COLO668 (cell line): Measurements from ENCODE around the gene CRYGB.
"Not testable (repeated sequence)": the region's sequence is repeated elsewhere in the genome, so short reads cannot be mapped to it uniquely, and the experiment has no call there.

Source experiments
- DNase-seq: peaks from one replicate; lab custom pipeline; 2025; ENCODE audit not compliant: unreplicated experiment; lab: John Stamatoyannopoulos, UW

CRYGB gene

GRCh38 chr2:208150956-208151355, 5.0 kb upstream of the CRYGB start:
- no peak for DNase-seq

GRCh38 chr2:208150094-208150493, 4.1 kb upstream of the CRYGB start:
- no peak for DNase-seq

- DNase-seq: no peak
These were observed 2.8 kb upstream of the CRYGB start for GRCh38 chr2:208148803-208149202.

GRCh38 chr2:208147759-208148158, 1.8 kb upstream of the CRYGB start:
- no peak for DNase-seq

- no peak for DNase-seq
These were observed 1.1 kb upstream of the CRYGB start for GRCh38 chr2:208147008-208147407.

GRCh38 chr2:208142925-208143799, 2.8 kb downstream of the CRYGB start:
- peak; percentile 31 for DNase-seq

GRCh38 chr2:208142240-208142924, 3.6 kb downstream of the CRYGB start:
- DNase-seq: no peak

GRCh38 chr2:208139447-208139846, 6.5 kb downstream of the CRYGB start:
- no peak for DNase-seq

- DNase-seq: not testable (repeated sequence)
These were observed 7.6 kb downstream of the CRYGB start for GRCh38 chr2:208138334-208138733.

- no peak for DNase-seq
These were observed 9.3 kb downstream of the CRYGB start for GRCh38 chr2:208136716-208137094.

- no peak for DNase-seq
These were observed 9.9 kb downstream of the CRYGB start for GRCh38 chr2:208135794-208136715.

- DNase-seq: no peak
These were observed 10.9 kb downstream of the CRYGB start for GRCh38 chr2:208134928-208135586.

GRCh38 chr2:208130712-208131110, 15.2 kb downstream of the CRYGB start:
- no peak for DNase-seq

GRCh38 chr2:208129744-208130711, 15.9 kb downstream of the CRYGB start, which contains the start of gene CRYGC:
Gene CRYGC (minus strand): TSS chr2:208129828. CDS start chr2:208129792, 36 bp downstream.
- DNase-seq: no peak

GRCh38 chr2:208128136-208128535, 17.8 kb downstream of the CRYGB start:
- no peak for DNase-seq

- no peak for DNase-seq
These were observed 18.9 kb downstream of the CRYGB start for GRCh38 chr2:208127090-208127489.

GRCh38 chr2:208125251-208125650, 20.7 kb downstream of the CRYGB start:
- DNase-seq: no peak

GRCh38 chr2:208124013-208124715, 21.8 kb downstream of the CRYGB start, which contains the start of gene CRYGD:
Gene CRYGD (minus strand): TSS chr2:208124524. CDS start chr2:208124473, 51 bp downstream.
- DNase-seq: not testable (repeated sequence)

- DNase-seq: no peak
These were observed 23.7 kb downstream of the CRYGB start for GRCh38 chr2:208122248-208122647.
